Skeletal muscle tissue (tissue), 4 donors: ENCODE results near the gene DTX1. TPM values are rescaled to one million over a fixed set of nuclear protein-coding genes. Genes with fewer than 3 reads are reported as not detected.
"Not testable (repeated sequence)": the region's sequence is repeated elsewhere in the genome, so short reads cannot be mapped to it uniquely, and the experiment has no call there.

ENCODE experiments used
- H3K27ac ChIP-seq: one replicate; pipeline ENCODE4 v1.7.0; 2013; ENCODE audit warnings: mild to moderate bottlenecking, low read depth, low read length, inconsistent platforms
- H3K27me3 ChIP-seq, 3 donors: one replicate each; pipeline ENCODE4 v1.7.0; 2013; ENCODE audit warnings: low read length in 3 of 3; ENCODE audit not compliant: control insufficient read depth in 3 of 3, insufficient read depth in 3 of 3
- H3K36me3 ChIP-seq, 3 donors: one replicate each; pipeline ENCODE4 v1.7.0; 2013; ENCODE audit warnings: low read length in 3 of 3; ENCODE audit not compliant: control insufficient read depth in 3 of 3, insufficient read depth in 3 of 3
- H3K4me1 ChIP-seq, 3 donors: one replicate each; pipeline ENCODE4 v1.7.0; 2013; ENCODE audit warnings: low read length in 3 of 3, mild to moderate bottlenecking in 3 of 3; ENCODE audit not compliant: control insufficient read depth in 3 of 3, insufficient read depth in 3 of 3
- H3K4me3 ChIP-seq, 3 donors: one replicate each; pipeline ENCODE4 v1.7.0; 2013; ENCODE audit warnings: low read length in 3 of 3
- H3K9ac ChIP-seq, 3 donors: one replicate each; pipeline ENCODE4 v1.7.0; 2013; ENCODE audit warnings: low read length in 3 of 3, mild to moderate bottlenecking in 3 of 3, moderate library complexity in 2 of 3, low read depth in 1 of 3
- H3K9me3 ChIP-seq, 3 donors: one replicate each; pipeline ENCODE4 v1.7.0; 2013; ENCODE audit warnings: low read length in 3 of 3; ENCODE audit not compliant: control insufficient read depth in 3 of 3
- total RNA-seq: library from RNA; depleted of rRNA; stranded (reverse); fragments of >200 nt; gene quantifications from one replicate; pipeline ENCODE4 v1.2.3, GENCODE V29; 2014
- donor health status: Osteomylitis.

DTX1 gene
- total RNA-seq, 1 donor from 2014 or later, result 3.1 TPM

DNA sequence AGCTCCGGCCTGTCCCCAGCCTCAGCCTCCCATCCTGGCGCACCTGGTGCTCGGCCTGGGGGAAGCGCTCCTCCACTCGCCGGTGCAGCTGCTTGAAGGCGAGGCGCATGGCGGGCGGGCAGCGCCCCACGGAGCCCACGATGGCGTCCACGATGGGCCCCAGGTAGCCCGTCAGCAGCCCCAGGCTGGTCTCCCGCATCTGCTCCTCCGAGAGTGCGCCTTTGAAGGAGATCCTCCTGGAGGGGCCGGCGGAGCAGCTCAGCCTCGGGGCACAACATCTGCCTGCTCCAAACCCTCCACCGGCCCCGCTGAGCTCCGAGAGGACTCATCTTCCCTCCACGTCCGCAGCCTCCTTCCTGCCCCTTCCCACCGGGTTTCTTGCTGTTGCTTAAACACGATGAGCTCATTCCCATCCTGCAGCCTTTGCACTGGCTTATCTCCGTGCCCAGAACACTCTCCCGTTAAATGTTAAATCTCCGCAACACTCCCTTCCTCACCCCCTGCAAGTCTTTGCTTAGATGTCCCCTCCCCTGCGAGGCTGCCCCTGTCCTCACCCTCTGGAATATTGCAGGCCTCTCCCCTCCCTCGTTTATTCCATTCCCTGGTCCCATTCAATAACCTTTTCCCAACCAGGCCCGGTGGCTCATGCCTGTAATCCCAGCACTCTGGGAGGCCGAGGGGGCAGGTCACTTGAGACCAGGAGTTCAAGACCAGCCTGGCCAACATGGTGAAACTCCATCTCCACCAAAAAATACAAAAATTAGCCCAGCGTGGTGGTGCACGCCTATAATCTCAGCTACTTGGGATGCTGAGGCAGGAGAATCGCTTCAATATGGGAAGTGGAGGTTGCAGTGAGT is 55.7 kb downstream of the DTX1 start:
- Histone ChIP-seq H3K4me3 (no peak overlapping the region), H3K27me3 (peaks cover 3 to 32% (median 13%) of the 10 kb centered on the region in 3 donors), H3K9ac (no peak overlapping the region), H3K4me1 (no peaks in the 10 kb centered on the region), H3K27ac (no peak overlapping the region), H3K9me3 (no peaks in the 10 kb centered on the region), H3K36me3 (no peaks in the 10 kb centered on the region)

DNA sequence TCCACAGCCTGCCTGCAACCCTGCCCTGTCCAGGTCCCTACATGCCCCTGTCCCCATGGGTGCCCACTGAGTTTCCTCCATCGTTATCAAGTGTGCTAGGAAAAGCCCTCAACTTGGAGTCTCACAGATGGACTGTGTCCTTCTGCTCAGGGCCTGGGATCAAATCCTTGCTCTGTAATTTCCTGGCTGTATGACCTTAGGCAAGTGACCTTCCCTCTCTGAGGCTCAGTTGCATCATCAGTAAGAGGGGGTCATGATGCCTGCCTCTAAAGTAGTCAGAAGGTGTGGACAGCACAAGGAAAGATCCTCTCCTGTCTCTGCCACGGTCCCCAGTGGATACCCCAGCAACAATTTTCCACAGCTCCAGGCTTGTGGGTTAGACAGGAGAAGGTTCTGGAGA is 56.9 kb downstream of the DTX1 start:
- Histone ChIP-seq H3K27me3 (peaks cover 3 to 32% (median 13%) of the 10 kb centered on the region in 3 donors), H3K36me3 (no peaks in the 10 kb centered on the region), H3K9ac (no peak overlapping the region), H3K9me3 (no peaks in the 10 kb centered on the region), H3K27ac (no peak overlapping the region), H3K4me1 (no peaks in the 10 kb centered on the region), H3K4me3 (no peak overlapping the region)

DNA sequence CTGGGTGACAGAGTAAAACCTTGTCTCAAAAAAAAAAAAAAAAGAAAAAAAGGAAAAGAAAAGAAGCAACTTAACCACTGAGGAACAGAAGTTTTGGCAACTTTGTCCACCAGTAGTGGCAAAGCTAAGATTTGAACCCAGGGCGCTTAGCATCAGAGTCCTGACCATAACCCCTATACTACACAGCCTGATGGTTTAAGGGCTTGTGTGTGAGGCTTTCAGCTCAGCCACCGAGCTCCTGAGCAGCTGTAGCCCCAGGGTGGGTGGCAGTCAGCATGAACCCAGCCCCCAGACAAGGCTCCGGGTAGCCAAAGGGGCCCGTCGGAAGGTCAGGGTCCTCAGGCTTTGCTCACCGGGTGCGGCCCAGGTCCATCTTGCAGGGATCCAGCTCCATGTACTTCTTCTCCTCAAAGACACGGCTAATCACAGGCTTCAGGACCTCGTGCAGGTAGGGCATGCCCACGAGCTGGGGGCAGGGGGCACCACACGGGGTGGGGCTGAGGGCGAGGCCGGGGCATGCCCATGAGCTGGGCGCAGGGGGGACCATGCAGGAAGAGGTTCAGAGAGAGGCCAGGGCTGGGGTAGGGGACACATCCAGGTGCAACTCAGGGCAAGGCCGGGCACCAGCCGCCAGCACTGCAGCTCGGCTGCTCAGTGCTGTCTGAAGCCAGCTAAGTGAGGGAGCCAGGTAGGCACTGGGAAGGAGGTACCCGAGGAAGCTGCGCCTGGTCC is 58.1 kb downstream of the DTX1 start:
- Histone ChIP-seq H3K9me3 (no peaks in the 10 kb centered on the region), H3K27ac (no peak overlapping the region), H3K9ac (no peak overlapping the region), H3K36me3 (no peaks in the 10 kb centered on the region), H3K4me3 (no peak overlapping the region), H3K4me1 (no peaks in the 10 kb centered on the region), H3K27me3 (peaks cover 3 to 30% (median 15%) of the 10 kb centered on the region in 3 donors)

DNA sequence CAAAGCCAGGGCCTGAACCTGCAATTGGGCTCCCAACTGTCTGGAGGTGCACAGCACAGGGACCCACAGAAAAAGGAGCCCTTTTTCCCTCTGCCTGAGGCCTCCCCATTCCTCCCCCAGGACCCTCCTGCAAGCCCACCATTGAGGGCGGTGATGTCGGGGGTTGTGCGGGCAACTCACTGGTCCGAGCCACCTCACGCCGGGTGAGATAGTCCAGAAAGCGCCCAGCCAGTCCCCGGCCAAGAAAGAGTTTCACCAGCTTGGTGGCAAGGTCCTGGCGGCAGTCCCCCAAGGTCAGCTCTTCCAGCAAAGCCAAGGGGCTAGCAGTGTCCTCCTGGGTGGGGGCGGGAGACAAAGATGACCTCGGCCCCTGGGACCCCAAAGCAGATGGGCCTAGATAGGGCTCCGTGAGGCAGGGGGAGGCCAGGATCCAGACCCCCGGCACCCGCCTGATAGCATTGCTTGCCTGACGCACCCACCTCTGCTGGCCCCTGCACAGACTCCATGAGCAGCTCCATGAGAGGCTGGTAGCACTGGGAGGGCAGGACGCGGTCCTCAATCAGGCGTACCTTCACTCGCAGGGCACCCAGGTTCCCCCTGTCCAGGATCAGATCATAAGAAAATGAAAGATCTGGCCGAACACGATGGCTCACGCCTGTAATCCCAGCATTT is 59.1 kb downstream of the DTX1 start:
- Histone ChIP-seq H3K27me3 (peaks cover 3 to 25% (median 24%) of the 10 kb centered on the region in 3 donors), H3K36me3 (no peaks in the 10 kb centered on the region), H3K27ac (no peak overlapping the region), H3K4me1 (no peaks in the 10 kb centered on the region), H3K9me3 (no peaks in the 10 kb centered on the region), H3K4me3 (no peak overlapping the region), H3K9ac (no peak overlapping the region)

DNA sequence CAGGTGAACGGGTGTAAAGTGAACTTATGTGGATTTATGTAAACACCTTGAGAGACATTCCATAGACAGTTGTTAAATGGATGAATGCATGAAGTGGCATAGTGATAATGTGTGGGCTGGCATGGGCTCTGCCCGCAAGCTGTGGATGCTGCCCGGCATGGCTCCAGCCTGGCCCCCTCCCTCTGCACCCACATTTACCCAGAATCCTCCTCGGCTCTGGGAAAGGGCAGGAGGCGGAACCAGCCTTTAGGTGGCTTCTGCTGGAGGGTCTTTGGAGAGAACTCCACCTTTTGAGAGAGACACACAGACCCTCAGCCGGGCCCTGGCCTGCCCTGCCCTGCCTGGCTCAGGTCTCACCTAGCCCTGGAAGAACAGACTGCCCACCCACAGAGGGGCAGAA is 60.3 kb downstream of the DTX1 start:
- no peak overlapping the region for H3K9ac ChIP-seq
- H3K27ac ChIP-seq, result no peak overlapping the region
- H3K4me3 ChIP-seq, result no peak overlapping the region
- H3K9me3 ChIP-seq, result no peaks in the 10 kb centered on the region
- no peaks in the 10 kb centered on the region for H3K4me1 ChIP-seq
- H3K36me3 ChIP-seq, result no peaks in the 10 kb centered on the region
- peaks cover 7 to 24% (median 18%) of the 10 kb centered on the region in 3 donors for H3K27me3 ChIP-seq

GRCh38 chr12:113117684-113118083 is 61.2 kb downstream of the DTX1 start:
- H3K36me3 ChIP-seq, H3K4me3 ChIP-seq, H3K9ac ChIP-seq, H3K4me1 ChIP-seq, H3K9me3 ChIP-seq, H3K27ac ChIP-seq: not testable (repeated sequence)
- H3K27me3 ChIP-seq, result peaks cover 7 to 24% (median 10%) of the 10 kb centered on the region in 3 donors

GRCh38 chr12:113118142-113118541 is 61.6 kb downstream of the DTX1 start:
- peaks cover 7 to 21% (median 9%) of the 10 kb centered on the region in 3 donors for H3K27me3 ChIP-seq

GRCh38 chr12:113119980-113120669 is 63.6 kb downstream of the DTX1 start:
- Histone ChIP-seq H3K27me3 (peaks cover 0 to 12% (median 4%) of the 10 kb centered on the region in 3 donors), H3K9ac (no peak overlapping the region), H3K27ac (no peak overlapping the region), H3K4me3 (no peak overlapping the region), H3K4me1 (no peaks in the 10 kb centered on the region), H3K9me3 (no peaks in the 10 kb centered on the region), H3K36me3 (no peaks in the 10 kb centered on the region)

More at GRCh38 chr12:113118142-113118541, 61.6 kb downstream of the DTX1 start:
- Histone ChIP-seq H3K36me3 (no peaks in the 10 kb centered on the region), H3K9me3 (no peaks in the 10 kb centered on the region), H3K9ac (no peak overlapping the region), H3K4me1 (no peaks in the 10 kb centered on the region), H3K4me3 (no peak overlapping the region), H3K27ac (no peak overlapping the region)

GRCh38 chr12:113120670-113121370 is 64.3 kb downstream of the DTX1 start:
- no peak overlapping the region for H3K27ac ChIP-seq
- no peaks in the 10 kb centered on the region for H3K9me3 ChIP-seq
- H3K27me3 ChIP-seq, result peaks cover 0 to 12% (median 4%) of the 10 kb centered on the region in 3 donors
- no peak overlapping the region for H3K4me3 ChIP-seq
- no peak overlapping the region for H3K9ac ChIP-seq
- no peaks in the 10 kb centered on the region for H3K36me3 ChIP-seq
- H3K4me1 ChIP-seq, result no peaks in the 10 kb centered on the region
